ENCODE measurements around the gene PHLDA1. TPM values are rescaled to one million over a fixed set of nuclear protein-coding genes. Genes with fewer than 3 reads are reported as not detected.

PHLDA1 gene
- total RNA-seq, 1 donor from 2014 or later, result 29.3 TPM

- peaks cover 27% of the 10 kb centered on the region for H3K4me1 Mint-ChIP-seq
- no peak for DNase-seq (ENCODE audit: low read depth, low spot score)
- H3K9me3 Mint-ChIP-seq, result peaks cover 4% of the 10 kb centered on the region
- no peaks in the 10 kb centered on the region for H3K36me3 Mint-ChIP-seq (ENCODE audit: low read depth)
- no peaks in the 10 kb centered on the region for H3K27me3 Mint-ChIP-seq (ENCODE audit: low read depth)
- no peak overlapping the region for H3K4me3 Mint-ChIP-seq
- no peak overlapping the region for H3K27ac Mint-ChIP-seq (ENCODE audit: unreplicated experiment)
- no peak for TF ChIP-seq CTCF (conservative IDR thresholded peaks at IDR 0.05)
Observed at GRCh38 chr12:76014007-76014406, 17.6 kb downstream of the PHLDA1 start.

GRCh38 chr12:76013603-76014002 lies 18.0 kb downstream of the PHLDA1 start:
- Mint-ChIP-seq H3K4me1 (peaks cover 25% of the 10 kb centered on the region), H3K27ac (ENCODE audit: unreplicated experiment) (no peak overlapping the region), H3K4me3 (no peak overlapping the region), H3K36me3 (ENCODE audit: low read depth) (no peaks in the 10 kb centered on the region), H3K9me3 (peaks cover 4% of the 10 kb centered on the region), H3K27me3 (ENCODE audit: low read depth) (no peaks in the 10 kb centered on the region)
- no peak for TF ChIP-seq CTCF (conservative IDR thresholded peaks at IDR 0.05)
- DNase-seq (ENCODE audit: low read depth, low spot score), result no peak

- Mint-ChIP-seq H3K4me3 (no peak overlapping the region), H3K4me1 (peaks cover 18% of the 10 kb centered on the region), H3K9me3 (peaks cover 4% of the 10 kb centered on the region), H3K27me3 (ENCODE audit: low read depth) (no peaks in the 10 kb centered on the region), H3K27ac (ENCODE audit: unreplicated experiment) (no peak overlapping the region), H3K36me3 (ENCODE audit: low read depth) (no peaks in the 10 kb centered on the region)
- DNase-seq (ENCODE audit: low read depth, low spot score), result no peak
- TF ChIP-seq CTCF (conservative IDR thresholded peaks at IDR 0.05), result no peak
Observed at GRCh38 chr12:76012644-76013043, 18.9 kb downstream of the PHLDA1 start.

- Mint-ChIP-seq H3K4me1 (peaks cover 22% of the 10 kb centered on the region), H3K9me3 (no peaks in the 10 kb centered on the region), H3K4me3 (no peak overlapping the region), H3K36me3 (ENCODE audit: low read depth) (no peaks in the 10 kb centered on the region), H3K27me3 (ENCODE audit: low read depth) (no peaks in the 10 kb centered on the region), H3K27ac (ENCODE audit: unreplicated experiment) (peak overlapping the region; percentile 60)
- no peak for DNase-seq (ENCODE audit: low read depth, low spot score)
- no peak for TF ChIP-seq CTCF (conservative IDR thresholded peaks at IDR 0.05)
Observed at GRCh38 chr12:76010732-76011458, 20.7 kb downstream of the PHLDA1 start.

GRCh38 chr12:76008428-76008827 lies 23.1 kb downstream of the PHLDA1 start:
- H3K27ac Mint-ChIP-seq (ENCODE audit: unreplicated experiment), result no peak overlapping the region
- H3K9me3 Mint-ChIP-seq, result peaks cover 12% of the 10 kb centered on the region
- no peak overlapping the region for H3K4me3 Mint-ChIP-seq
- H3K4me1 Mint-ChIP-seq, result peaks cover 27% of the 10 kb centered on the region
- peaks cover 12% of the 10 kb centered on the region for H3K36me3 Mint-ChIP-seq (ENCODE audit: low read depth)
- no peaks in the 10 kb centered on the region for H3K27me3 Mint-ChIP-seq (ENCODE audit: low read depth)
- TF ChIP-seq CTCF (conservative IDR thresholded peaks at IDR 0.05), result no peak
- no peak for DNase-seq (ENCODE audit: low read depth, low spot score)
